DOHH2 (cell line): ENCODE results near the gene PTPRN2.

ENCODE experiments used
- EZH2phosphoT487 ChIP-seq: fragments of 200-600 bp; sonication (generic); IDR thresholded peaks from 2 replicates; pipeline ENCODE4 v1.6.1; 2017; ENCODE audit warnings: borderline replicate concordance, mild to moderate bottlenecking, antibody characterized with exemption, low read length, moderate library complexity, mixed read lengths
- TF ChIP-seq, protein P1 (sequence below): fragments of 200-600 bp; sonication (generic); IDR thresholded peaks from one replicate; pipeline ENCODE4 v1.5.1; 2014; ENCODE audit warnings: antibody characterized with exemption, mild to moderate bottlenecking, low read depth, low read length; ENCODE audit not compliant: poor library complexity, severe bottlenecking

DNA sequence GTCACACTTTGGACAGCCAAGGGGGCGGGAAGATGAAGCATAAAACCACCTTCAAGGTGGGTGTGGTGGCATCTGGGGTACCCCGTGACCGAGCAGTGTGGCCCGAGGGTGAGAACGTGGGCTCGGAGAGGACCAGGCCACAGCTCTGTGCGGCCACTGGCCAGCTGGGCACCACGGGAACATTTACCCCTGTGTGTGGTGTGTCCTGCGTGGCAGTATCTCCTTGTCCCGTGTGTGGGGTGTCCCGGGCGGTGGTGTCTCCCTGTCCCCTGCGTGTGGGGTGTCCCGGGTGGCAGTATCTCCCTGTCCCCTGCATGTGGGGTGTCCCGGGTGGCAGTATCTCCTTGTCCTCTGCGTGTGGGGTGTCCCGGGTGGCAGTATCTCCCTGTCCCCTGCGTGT, 680.5 kb downstream of the PTPRN2 start:
- TF ChIP-seq, protein P1, sequence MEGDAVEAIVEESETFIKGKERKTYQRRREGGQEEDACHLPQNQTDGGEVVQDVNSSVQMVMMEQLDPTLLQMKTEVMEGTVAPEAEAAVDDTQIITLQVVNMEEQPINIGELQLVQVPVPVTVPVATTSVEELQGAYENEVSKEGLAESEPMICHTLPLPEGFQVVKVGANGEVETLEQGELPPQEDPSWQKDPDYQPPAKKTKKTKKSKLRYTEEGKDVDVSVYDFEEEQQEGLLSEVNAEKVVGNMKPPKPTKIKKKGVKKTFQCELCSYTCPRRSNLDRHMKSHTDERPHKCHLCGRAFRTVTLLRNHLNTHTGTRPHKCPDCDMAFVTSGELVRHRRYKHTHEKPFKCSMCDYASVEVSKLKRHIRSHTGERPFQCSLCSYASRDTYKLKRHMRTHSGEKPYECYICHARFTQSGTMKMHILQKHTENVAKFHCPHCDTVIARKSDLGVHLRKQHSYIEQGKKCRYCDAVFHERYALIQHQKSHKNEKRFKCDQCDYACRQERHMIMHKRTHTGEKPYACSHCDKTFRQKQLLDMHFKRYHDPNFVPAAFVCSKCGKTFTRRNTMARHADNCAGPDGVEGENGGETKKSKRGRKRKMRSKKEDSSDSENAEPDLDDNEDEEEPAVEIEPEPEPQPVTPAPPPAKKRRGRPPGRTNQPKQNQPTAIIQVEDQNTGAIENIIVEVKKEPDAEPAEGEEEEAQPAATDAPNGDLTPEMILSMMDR = no peak
- TF ChIP-seq EZH2phosphoT487 = no peak
